Coronary artery (tissue), 2 donors: Measurements from ENCODE around the gene HS6ST3.

Experiments used
- DNase-seq: peaks from one replicate; pipeline ENCODE4 v3.0.0-alpha.2; 2017; ENCODE audit warnings: low spot score
- H3K27ac ChIP-seq, 2 donors: fragments of 200-600 bp; sonication (generic); one replicate each; pipeline ENCODE4 v1.5.1; 2016 to 2019
- H3K4me3 ChIP-seq: fragments of 200-600 bp; sonication (generic); 2 replicates; pipeline ENCODE4 v1.5.1; 2016; ENCODE audit warnings: mild to moderate bottlenecking, moderate library complexity
- CTCF ChIP-seq: fragments of 200-600 bp; sonication (generic); IDR thresholded peaks from one replicate; pipeline ENCODE4 v1.5.1; 2019; ENCODE audit warnings: antibody characterized with exemption

The HS6ST3 gene

GRCh38 chr13:96836733-96837132, 746.8 kb downstream of the HS6ST3 start:
- no peak overlapping the region for H3K4me3 ChIP-seq
- no peak for TF ChIP-seq CTCF
- H3K27ac ChIP-seq, result no peak overlapping the region
- no peak for DNase-seq

GRCh38 chr13:96837809-96838208, 747.9 kb downstream of the HS6ST3 start:
- Histone ChIP-seq H3K27ac (no peak overlapping the region), H3K4me3 (no peak overlapping the region)
- TF ChIP-seq CTCF, result no peak
- no peak for DNase-seq

- no peak overlapping the region for H3K4me3 ChIP-seq
- TF ChIP-seq CTCF, result no peak
- no peak for DNase-seq
- no peak overlapping the region for H3K27ac ChIP-seq
These were observed 754.3 kb downstream of the HS6ST3 start for GRCh38 chr13:96844195-96844594.

- DNase-seq, result no peak
- TF ChIP-seq CTCF, result no peak
- Histone ChIP-seq H3K27ac (no peak overlapping the region), H3K4me3 (no peak overlapping the region)
These were observed 754.7 kb downstream of the HS6ST3 start for GRCh38 chr13:96844616-96845015.

GRCh38 chr13:96848286-96848685, 758.4 kb downstream of the HS6ST3 start:
- no peak for DNase-seq
- no peak for TF ChIP-seq CTCF
- no peak overlapping the region for H3K4me3 ChIP-seq
- H3K27ac ChIP-seq, result no peak overlapping the region

GRCh38 chr13:96849091-96849490, 759.2 kb downstream of the HS6ST3 start:
- no peak overlapping the region for H3K4me3 ChIP-seq
- TF ChIP-seq CTCF, result no peak
- no peak for DNase-seq
- H3K27ac ChIP-seq, result no peak overlapping the region

- no peak for TF ChIP-seq CTCF
- Histone ChIP-seq H3K27ac (no peak overlapping the region), H3K4me3 (no peak overlapping the region)
- DNase-seq, result no peak
These were observed 760.7 kb downstream of the HS6ST3 start for GRCh38 chr13:96850538-96851145.
